Stomach (tissue), 9 donors: ENCODE results near the gene PM20D2. TPM values are rescaled to one million over a fixed set of nuclear protein-coding genes. Genes with fewer than 3 reads are reported as not detected.

Experiments used
- DNase-seq, 2 donors: peaks; one replicate each; pipeline versions ENCODE4 v3.0.0 to v3.0.0-alpha.2; 2013 to 2019
- H3K27ac ChIP-seq, 5 donors: fragments of 200-600 bp in 4 of 5; sonication (generic) in 4 of 5; one replicate each; pipeline ENCODE4 v1.5.1; 2013 to 2019; ENCODE audit warnings: mild to moderate bottlenecking in 1 of 5, moderate library complexity in 1 of 5
- H3K27me3 ChIP-seq, 3 donors: fragments of 200-600 bp; sonication (generic); one replicate each; pipeline ENCODE4 v1.5.1; 2017 to 2019; ENCODE audit warnings: mixed run types in 1 of 3
- H3K36me3 ChIP-seq, 4 donors: fragments of 200-600 bp; sonication (generic); 1 replicate in 3 of 4; 2 replicates in 1 of 4; pipeline ENCODE4 v1.5.1; 2016 to 2019
- H3K4me1 ChIP-seq, 4 donors: fragments of 200-600 bp; sonication (generic); one replicate each; pipeline ENCODE4 v1.5.1; 2016 to 2019
- H3K4me3 ChIP-seq, 4 donors: fragments of 200-600 bp; sonication (generic) in 3 of 4; one replicate each; pipeline ENCODE4 v1.5.1; 2016 to 2019; ENCODE audit warnings: mild to moderate bottlenecking in 1 of 4
- H3K9me3 ChIP-seq, 4 donors: fragments of 200-600 bp; sonication (generic); one replicate each; pipeline ENCODE4 v1.5.1; 2016 to 2019
- EP300 ChIP-seq: sonication (generic); formaldehyde crosslinking; IDR thresholded peaks from one replicate; pipeline ENCODE4 v1.6.1; 2017; ENCODE audit warnings: antibody characterized with exemption
- POLR2A ChIP-seq, 4 donors: fragments of 450-650 bp; IDR thresholded peaks; one replicate each; pipeline ENCODE4 v1.6.1; 2016; ENCODE audit warnings: antibody characterized with exemption in 4 of 4, control low read depth in 2 of 4, mild to moderate bottlenecking in 1 of 4, moderate library complexity in 1 of 4
- POLR2AphosphoS5 ChIP-seq, 3 donors: sonication (generic); formaldehyde crosslinking; IDR thresholded peaks; one replicate each; pipeline ENCODE4 v1.6.1; 2016; ENCODE audit warnings: antibody characterized with exemption in 3 of 3
- WGBS, 5 donors: extraction: QIAGEN DNeasy Blood & Tissue Kit in 3 of 5; methylation state at CpG; one replicate each; pipeline versions ENCODE4 v1.1.5 to v1.1.7; 2013 to 2018; 5-methylcytosine and 5-hydroxymethylcytosine counted together
- intact Hi-C: fragments of 100-400 bp; cut with DNase I; formaldehyde crosslinking; loops from one replicate; pipeline ENCODE4 v1.15.1; 2023; ENCODE audit warnings: low total_unique reads
- polyA plus RNA-seq, 3 donors: library from polyadenylated mRNA; stranded (reverse); fragments of 200-250 nt; gene quantifications; one replicate each; pipeline ENCODE4 v1.2.3, GENCODE V29; 2013
- total RNA-seq, 5 donors: library from RNA; depleted of rRNA; stranded (reverse); fragments of >200 nt; gene quantifications; one replicate each; pipeline versions ENCODE4 v1.1.0 to v1.2.3, GENCODE V29; 2014 to 2016
- TF ChIP-seq, protein P1 (sequence below), 7 experiments: fragments of 450-650 bp in 4 of 7; fragments of 200-600 bp in 3 of 7; sonication (generic) in 3 of 7; IDR thresholded peaks; one replicate each; pipeline ENCODE4 v1.5.1; 2016 to 2019; ENCODE audit warnings: antibody characterized with exemption in 7 of 7, control low read depth in 2 of 7, mild to moderate bottlenecking in 1 of 7
- donor health status: healthy with polysubstance abuse.
- donor health status: Bipolar disorder and iron deficiency.
- donor health status: healthy.

PM20D2 gene
- total and polyA plus RNA-seq, 8 donors: 1.2 to 22.4 (median 5.6) TPM

DNA sequence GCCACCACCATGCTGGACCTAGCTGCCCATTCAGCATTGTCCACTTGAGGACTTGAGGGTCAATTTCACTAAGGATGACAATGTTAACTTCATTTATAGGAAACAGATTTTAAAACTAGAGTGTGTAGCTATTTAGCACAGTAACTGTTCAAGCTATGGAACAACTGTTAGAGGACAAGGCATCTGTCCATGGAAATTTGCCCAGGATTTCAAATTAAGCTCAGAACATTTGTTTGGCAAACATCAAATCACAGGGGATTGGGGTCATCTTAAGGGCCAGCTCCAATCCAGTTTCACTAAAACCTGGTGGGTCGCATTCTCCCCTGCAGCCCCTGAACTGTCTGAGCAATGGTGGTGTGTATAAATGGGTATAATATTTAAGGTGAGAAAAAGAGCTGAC is 35.1 kb downstream of the PM20D2 start:
- no peak for DNase-seq
- no peaks in the 10 kb centered on the region for H3K9me3 ChIP-seq
- 76 to 83% (median 78%) methylated on average over 1 of the region's 1 CpG for whole genome bisulfite sequencing, 5 donors
- no peak overlapping the region for H3K27ac ChIP-seq
- TF ChIP-seq POLR2AphosphoS5 (IDR thresholded peaks at IDR 0.05) (no peak), POLR2A (IDR thresholded peaks at IDR 0.05) (no peak), EP300 (no peak)
- TF ChIP-seq, protein P1, sequence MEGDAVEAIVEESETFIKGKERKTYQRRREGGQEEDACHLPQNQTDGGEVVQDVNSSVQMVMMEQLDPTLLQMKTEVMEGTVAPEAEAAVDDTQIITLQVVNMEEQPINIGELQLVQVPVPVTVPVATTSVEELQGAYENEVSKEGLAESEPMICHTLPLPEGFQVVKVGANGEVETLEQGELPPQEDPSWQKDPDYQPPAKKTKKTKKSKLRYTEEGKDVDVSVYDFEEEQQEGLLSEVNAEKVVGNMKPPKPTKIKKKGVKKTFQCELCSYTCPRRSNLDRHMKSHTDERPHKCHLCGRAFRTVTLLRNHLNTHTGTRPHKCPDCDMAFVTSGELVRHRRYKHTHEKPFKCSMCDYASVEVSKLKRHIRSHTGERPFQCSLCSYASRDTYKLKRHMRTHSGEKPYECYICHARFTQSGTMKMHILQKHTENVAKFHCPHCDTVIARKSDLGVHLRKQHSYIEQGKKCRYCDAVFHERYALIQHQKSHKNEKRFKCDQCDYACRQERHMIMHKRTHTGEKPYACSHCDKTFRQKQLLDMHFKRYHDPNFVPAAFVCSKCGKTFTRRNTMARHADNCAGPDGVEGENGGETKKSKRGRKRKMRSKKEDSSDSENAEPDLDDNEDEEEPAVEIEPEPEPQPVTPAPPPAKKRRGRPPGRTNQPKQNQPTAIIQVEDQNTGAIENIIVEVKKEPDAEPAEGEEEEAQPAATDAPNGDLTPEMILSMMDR (IDR thresholded peaks at IDR 0.05): no peak
- H3K4me3 ChIP-seq: no peak overlapping the region
- no peaks in the 10 kb centered on the region for H3K4me1 ChIP-seq
- no peaks in the 10 kb centered on the region for H3K36me3 ChIP-seq
- no peaks in the 10 kb centered on the region for H3K27me3 ChIP-seq
- intact Hi-C loops: no loop called here

DNA sequence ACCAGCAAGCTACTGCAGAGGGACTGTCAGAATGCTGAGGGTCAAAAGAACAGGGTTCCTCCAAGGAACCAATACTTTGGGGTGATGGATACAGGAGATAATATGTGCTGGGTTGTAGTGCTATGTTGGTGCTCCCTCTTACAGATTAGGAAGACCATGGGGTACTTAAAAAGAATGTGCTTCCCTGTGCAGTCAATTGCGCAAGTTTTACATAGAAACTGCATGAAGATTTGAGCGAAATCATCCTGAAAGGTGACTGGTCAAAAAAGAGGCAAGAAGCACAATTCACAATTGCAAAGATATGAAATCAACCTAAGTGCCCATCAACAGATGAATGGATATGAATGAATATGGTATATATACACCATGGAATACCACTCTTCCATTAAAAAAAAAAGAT is 37.4 kb downstream of the PM20D2 start:
- TF ChIP-seq, protein P1 (IDR thresholded peaks at IDR 0.05): no peak
- TF ChIP-seq POLR2AphosphoS5 (IDR thresholded peaks at IDR 0.05) (no peak), EP300 (no peak), POLR2A (IDR thresholded peaks at IDR 0.05) (no peak)
- 48 to 94% (median 49%) methylated on average over 2 of the region's 2 CpGs for WGBS, 5 donors
- H3K36me3 ChIP-seq: no peaks in the 10 kb centered on the region

DNA sequence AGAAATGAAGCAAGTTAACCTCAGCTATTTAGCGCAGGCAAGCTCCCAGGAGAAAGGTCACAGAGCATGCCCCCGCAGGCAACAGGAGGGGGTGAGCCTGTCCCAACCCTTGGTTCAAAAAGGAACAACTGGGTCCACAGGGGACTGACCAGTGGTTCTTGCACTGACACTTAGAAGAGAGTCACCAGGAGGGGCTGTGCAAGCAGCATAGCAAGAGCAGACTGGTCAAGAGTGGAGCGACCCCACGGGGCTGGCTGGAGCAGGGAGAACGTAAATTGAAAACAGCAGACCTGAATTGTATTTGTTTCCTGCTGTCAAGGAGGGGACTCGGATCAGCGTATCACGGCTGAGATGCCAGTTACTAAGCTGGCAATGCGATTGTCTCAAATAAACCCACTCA is 38.5 kb downstream of the PM20D2 start:
- no peak for DNase-seq
- Histone ChIP-seq H3K4me3 (no peak overlapping the region), H3K36me3 (no peaks in the 10 kb centered on the region), H3K9me3 (no peaks in the 10 kb centered on the region), H3K27ac (no peak overlapping the region), H3K27me3 (no peaks in the 10 kb centered on the region), H3K4me1 (no peaks in the 10 kb centered on the region)
- TF ChIP-seq, protein P1 (IDR thresholded peaks at IDR 0.05): no peak
- TF ChIP-seq POLR2A (IDR thresholded peaks at IDR 0.05) (no peak), EP300 (no peak), POLR2AphosphoS5 (IDR thresholded peaks at IDR 0.05) (no peak)
- WGBS, 5 donors: 76 to 90% (median 84%) methylated on average over 9 of the region's 9 CpGs
- intact Hi-C loops: no loop called here

More for the DNA sequence above, 37.4 kb downstream of the PM20D2 start:
- no peak for DNase-seq
- Histone ChIP-seq H3K27ac (no peak overlapping the region), H3K4me1 (no peaks in the 10 kb centered on the region), H3K27me3 (no peaks in the 10 kb centered on the region), H3K4me3 (no peak overlapping the region), H3K9me3 (no peaks in the 10 kb centered on the region)
- intact Hi-C loops: no loop called here

DNA sequence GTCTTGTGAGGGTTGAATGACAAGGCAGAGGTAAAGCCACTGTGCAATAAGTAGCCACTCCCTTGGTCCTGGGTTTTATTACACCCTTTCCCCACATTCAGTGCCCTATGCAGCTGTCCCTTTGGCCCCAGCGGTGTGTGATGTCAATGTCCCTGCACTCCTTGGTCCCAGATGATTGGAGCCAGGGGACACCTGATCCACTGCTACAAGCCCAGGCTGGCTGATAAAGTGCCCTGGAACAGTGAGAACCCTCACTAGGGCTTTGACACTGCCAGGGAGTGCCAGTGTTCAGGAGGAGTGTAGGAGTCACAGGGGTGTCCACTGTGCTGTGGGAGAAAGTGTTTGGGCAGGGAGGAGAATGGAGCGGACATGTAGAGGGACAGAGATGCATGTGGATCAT is 40.9 kb downstream of the PM20D2 start:
- Histone ChIP-seq H3K36me3 (no peaks in the 10 kb centered on the region), H3K4me1 (no peaks in the 10 kb centered on the region), H3K27ac (no peak overlapping the region), H3K4me3 (no peak overlapping the region), H3K27me3 (no peaks in the 10 kb centered on the region), H3K9me3 (no peaks in the 10 kb centered on the region)
- WGBS, 5 donors: 82 to 97% (median 87%) methylated on average over 2 of the region's 2 CpGs
- no peak for DNase-seq
- intact Hi-C loops: no loop called here
- TF ChIP-seq EP300 (no peak), POLR2AphosphoS5 (IDR thresholded peaks at IDR 0.05) (no peak), POLR2A (IDR thresholded peaks at IDR 0.05) (no peak)
- TF ChIP-seq, protein P1 (IDR thresholded peaks at IDR 0.05): no peak
